ENCODE measurements around the gene ZNF516.

ZNF516 gene

GRCh38 chr18:76462326-76462694 is 32.7 kb downstream of the ZNF516 start:
- DNase-seq (ENCODE audit: low read depth), result no peak
- no peak overlapping the region for H3K4me3 ChIP-seq (ENCODE audit: control insufficient read depth, low read depth, low read length)
- TF ChIP-seq, protein P1, sequence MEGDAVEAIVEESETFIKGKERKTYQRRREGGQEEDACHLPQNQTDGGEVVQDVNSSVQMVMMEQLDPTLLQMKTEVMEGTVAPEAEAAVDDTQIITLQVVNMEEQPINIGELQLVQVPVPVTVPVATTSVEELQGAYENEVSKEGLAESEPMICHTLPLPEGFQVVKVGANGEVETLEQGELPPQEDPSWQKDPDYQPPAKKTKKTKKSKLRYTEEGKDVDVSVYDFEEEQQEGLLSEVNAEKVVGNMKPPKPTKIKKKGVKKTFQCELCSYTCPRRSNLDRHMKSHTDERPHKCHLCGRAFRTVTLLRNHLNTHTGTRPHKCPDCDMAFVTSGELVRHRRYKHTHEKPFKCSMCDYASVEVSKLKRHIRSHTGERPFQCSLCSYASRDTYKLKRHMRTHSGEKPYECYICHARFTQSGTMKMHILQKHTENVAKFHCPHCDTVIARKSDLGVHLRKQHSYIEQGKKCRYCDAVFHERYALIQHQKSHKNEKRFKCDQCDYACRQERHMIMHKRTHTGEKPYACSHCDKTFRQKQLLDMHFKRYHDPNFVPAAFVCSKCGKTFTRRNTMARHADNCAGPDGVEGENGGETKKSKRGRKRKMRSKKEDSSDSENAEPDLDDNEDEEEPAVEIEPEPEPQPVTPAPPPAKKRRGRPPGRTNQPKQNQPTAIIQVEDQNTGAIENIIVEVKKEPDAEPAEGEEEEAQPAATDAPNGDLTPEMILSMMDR (IDR thresholded peaks at IDR 0.05; ENCODE audit: control insufficient read depth, insufficient read depth, low read depth, low read length, missing control alignments), result peak; percentile 29

DNA sequence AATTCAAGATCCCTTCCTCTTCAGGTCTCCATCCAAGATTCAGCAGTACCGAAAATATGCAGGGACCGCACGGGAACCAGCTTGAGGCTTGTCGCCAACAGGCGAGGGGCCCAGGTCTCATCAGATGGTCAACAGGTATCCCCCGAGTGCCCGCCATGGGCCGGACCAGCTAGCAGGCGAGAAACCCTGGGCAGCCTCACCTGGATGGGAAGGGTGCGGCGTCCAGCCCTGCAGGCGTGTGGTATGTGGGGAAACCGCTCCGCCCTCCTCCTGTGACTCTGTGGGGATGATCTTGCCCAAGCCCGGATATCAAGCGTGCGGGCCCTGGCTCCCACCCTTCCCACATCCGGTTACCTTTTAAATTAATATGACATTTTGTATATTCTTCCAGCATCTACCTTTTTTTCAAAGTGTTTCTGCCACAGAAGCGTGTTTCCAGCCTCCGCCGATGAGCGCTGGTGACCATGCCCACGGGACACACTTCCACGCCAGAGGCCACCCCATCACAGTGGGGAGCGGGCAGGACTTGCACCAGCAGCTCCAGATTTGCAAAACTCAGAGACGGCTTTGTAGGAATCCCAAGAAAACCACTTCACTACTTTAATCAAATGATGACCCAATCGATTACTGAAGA is 33.2 kb downstream of the ZNF516 start:
- TF ChIP-seq, protein P1 (IDR thresholded peaks at IDR 0.05; ENCODE audit: control insufficient read depth, insufficient read depth, low read depth, low read length, missing control alignments), result no peak
- DNase-seq (ENCODE audit: low read depth), result no peak
- H3K4me3 ChIP-seq (ENCODE audit: control insufficient read depth, low read depth, low read length), result no peak overlapping the region

GRCh38 chr18:76461148-76461547 is 33.9 kb downstream of the ZNF516 start:
- TF ChIP-seq, protein P1 (IDR thresholded peaks at IDR 0.05; ENCODE audit: control insufficient read depth, insufficient read depth, low read depth, low read length, missing control alignments), result no peak
- DNase-seq (ENCODE audit: low read depth), result no peak
- H3K4me3 ChIP-seq (ENCODE audit: control insufficient read depth, low read depth, low read length), result no peak overlapping the region

- DNase-seq (ENCODE audit: low read depth), result no peak
- no peak overlapping the region for H3K4me3 ChIP-seq (ENCODE audit: control insufficient read depth, low read depth, low read length)
Measured at GRCh38 chr18:76460482-76460881, 34.6 kb downstream of the ZNF516 start.

GRCh38 chr18:76459687-76460350 is 35.2 kb downstream of the ZNF516 start:
- TF ChIP-seq, protein P1 (IDR thresholded peaks at IDR 0.05; ENCODE audit: control insufficient read depth, insufficient read depth, low read depth, low read length, missing control alignments), result no peak
- H3K4me3 ChIP-seq (ENCODE audit: control insufficient read depth, low read depth, low read length), result peak overlapping the region; percentile 28
- DNase-seq (ENCODE audit: low read depth), result peak; percentile 100

More at GRCh38 chr18:76460482-76460881, 34.6 kb downstream of the ZNF516 start:
- TF ChIP-seq, protein P1 (IDR thresholded peaks at IDR 0.05; ENCODE audit: control insufficient read depth, insufficient read depth, low read depth, low read length, missing control alignments), result no peak

DNA sequence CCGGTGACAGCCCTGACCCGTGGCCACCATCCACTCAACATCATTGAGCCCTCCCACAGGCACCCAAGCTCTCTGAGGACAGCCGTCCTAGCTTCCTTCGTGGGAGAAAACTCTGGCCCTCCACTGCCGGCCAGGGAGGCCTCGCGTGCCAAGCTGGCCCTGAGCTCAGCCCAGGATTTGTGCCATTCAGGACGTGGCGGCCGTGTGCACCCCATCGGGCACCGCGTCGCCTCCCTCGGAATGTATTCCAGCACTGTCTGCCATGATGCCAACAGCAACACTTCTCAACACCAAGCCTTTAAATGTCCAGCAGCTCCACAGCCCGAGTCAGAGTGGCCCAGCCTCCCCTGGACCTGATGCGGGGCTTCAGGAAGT is 35.7 kb downstream of the ZNF516 start:
- H3K4me3 ChIP-seq (ENCODE audit: control insufficient read depth, low read depth, low read length), result peak overlapping the region; percentile 28
- DNase-seq (ENCODE audit: low read depth), result no peak
- TF ChIP-seq, protein P1 (IDR thresholded peaks at IDR 0.05; ENCODE audit: control insufficient read depth, insufficient read depth, low read depth, low read length, missing control alignments), result no peak
